ENCODE measurements around the gene SNAP25. TPM values are rescaled to one million over a fixed set of nuclear protein-coding genes. Genes with fewer than 3 reads are reported as not detected.

The SNAP25 gene
- total RNA-seq, 1 experiment from 2014 or later = 0.39 TPM

- no peaks in the 10 kb centered on the region for H3K9me2 ChIP-seq (ENCODE audit: insufficient read depth)
- ChIA-PET RAD21 (ENCODE audit: low non-redundant PET in 1 of 2, low total read pairs in 2 of 2, uncharacterized antibody in 2 of 2, unreplicated experiment in 2 of 2) (no interaction called here), CTCF (no interaction called here), POLR2A (no interaction called here)
- no TSS peak for BruUV-seq (replicated peaks)
- no peak overlapping the region for H3K4me2 ChIP-seq (ENCODE audit: low read length)
- H3K27ac ChIP-seq (ENCODE audit: low read depth, low read length) = no peak overlapping the region
- DNase-seq (ENCODE audit: low read depth, low spot score) = no peak
- H3K4me1 ChIP-seq (ENCODE audit: control insufficient read depth in 1 of 2, insufficient read depth in 2 of 2, low read length in 2 of 2) = 0 out of 4 replicates have a peak, but pooled peaks cover 0 to 5% of the 10 kb centered on the region in 2 experiments
- no peaks in the 10 kb centered on the region for H4K20me1 ChIP-seq (ENCODE audit: insufficient read depth)
- H3K27me3 ChIP-seq (ENCODE audit: insufficient read depth, low read length) = no peaks in the 10 kb centered on the region
- intact Hi-C loops (cut with micrococcal nuclease) = no loop called here
- no peak overlapping the region for H2AFZ ChIP-seq (ENCODE audit: low read depth, low read length, poor library complexity, severe bottlenecking)
- no peak for TF ChIP-seq EZH2phosphoT487 (IDR thresholded peaks at IDR 0.05; ENCODE audit: borderline replicate concordance)
- no peak for TF ChIP-seq SRF (IDR thresholded peaks at IDR 0.05; ENCODE audit: low read depth)
- TF ChIP-seq TCF7L2 (IDR thresholded peaks at IDR 0.05; ENCODE audit: borderline replicate concordance, extremely low read depth, insufficient read depth, insufficient read length) = no peak
- TF ChIP-seq, protein P1, sequence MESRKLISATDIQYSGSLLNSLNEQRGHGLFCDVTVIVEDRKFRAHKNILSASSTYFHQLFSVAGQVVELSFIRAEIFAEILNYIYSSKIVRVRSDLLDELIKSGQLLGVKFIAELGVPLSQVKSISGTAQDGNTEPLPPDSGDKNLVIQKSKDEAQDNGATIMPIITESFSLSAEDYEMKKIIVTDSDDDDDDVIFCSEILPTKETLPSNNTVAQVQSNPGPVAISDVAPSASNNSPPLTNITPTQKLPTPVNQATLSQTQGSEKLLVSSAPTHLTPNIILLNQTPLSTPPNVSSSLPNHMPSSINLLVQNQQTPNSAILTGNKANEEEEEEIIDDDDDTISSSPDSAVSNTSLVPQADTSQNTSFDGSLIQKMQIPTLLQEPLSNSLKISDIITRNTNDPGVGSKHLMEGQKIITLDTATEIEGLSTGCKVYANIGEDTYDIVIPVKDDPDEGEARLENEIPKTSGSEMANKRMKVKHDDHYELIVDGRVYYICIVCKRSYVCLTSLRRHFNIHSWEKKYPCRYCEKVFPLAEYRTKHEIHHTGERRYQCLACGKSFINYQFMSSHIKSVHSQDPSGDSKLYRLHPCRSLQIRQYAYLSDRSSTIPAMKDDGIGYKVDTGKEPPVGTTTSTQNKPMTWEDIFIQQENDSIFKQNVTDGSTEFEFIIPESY (IDR thresholded peaks at IDR 0.05; ENCODE audit: extremely low read depth, insufficient replicate concordance, low read length) = no peak
- no peak for TF ChIP-seq FOSL1 (IDR thresholded peaks at IDR 0.05; ENCODE audit: low read depth)
- TF ChIP-seq, protein P2, sequence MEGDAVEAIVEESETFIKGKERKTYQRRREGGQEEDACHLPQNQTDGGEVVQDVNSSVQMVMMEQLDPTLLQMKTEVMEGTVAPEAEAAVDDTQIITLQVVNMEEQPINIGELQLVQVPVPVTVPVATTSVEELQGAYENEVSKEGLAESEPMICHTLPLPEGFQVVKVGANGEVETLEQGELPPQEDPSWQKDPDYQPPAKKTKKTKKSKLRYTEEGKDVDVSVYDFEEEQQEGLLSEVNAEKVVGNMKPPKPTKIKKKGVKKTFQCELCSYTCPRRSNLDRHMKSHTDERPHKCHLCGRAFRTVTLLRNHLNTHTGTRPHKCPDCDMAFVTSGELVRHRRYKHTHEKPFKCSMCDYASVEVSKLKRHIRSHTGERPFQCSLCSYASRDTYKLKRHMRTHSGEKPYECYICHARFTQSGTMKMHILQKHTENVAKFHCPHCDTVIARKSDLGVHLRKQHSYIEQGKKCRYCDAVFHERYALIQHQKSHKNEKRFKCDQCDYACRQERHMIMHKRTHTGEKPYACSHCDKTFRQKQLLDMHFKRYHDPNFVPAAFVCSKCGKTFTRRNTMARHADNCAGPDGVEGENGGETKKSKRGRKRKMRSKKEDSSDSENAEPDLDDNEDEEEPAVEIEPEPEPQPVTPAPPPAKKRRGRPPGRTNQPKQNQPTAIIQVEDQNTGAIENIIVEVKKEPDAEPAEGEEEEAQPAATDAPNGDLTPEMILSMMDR (IDR thresholded peaks at IDR 0.05 in 2 of 3, conservative IDR thresholded peaks at IDR 0.05 in 1 of 3; ENCODE audit: borderline replicate concordance in 1 of 3, insufficient read depth in 1 of 3, low read depth in 2 of 3, low read length in 2 of 3) = no peak
- TF ChIP-seq POLR2AphosphoS5 (IDR thresholded peaks at IDR 0.05; ENCODE audit: low read depth, low read length) = no peak
- no peak for TF ChIP-seq CBX3 (IDR thresholded peaks at IDR 0.05; ENCODE audit: low read depth)
- no peak for TF ChIP-seq ZFX (IDR thresholded peaks at IDR 0.05)
- TF ChIP-seq JUND (IDR thresholded peaks at IDR 0.05) = no peak
- H3K36me3 ChIP-seq (ENCODE audit: control insufficient read depth in 1 of 2, insufficient read depth in 2 of 2, low read length in 2 of 2) = no peaks in the 10 kb centered on the region
- no peak overlapping the region for H3K9ac ChIP-seq (ENCODE audit: low read length)
- no peaks in the 10 kb centered on the region for H3K79me2 ChIP-seq (ENCODE audit: insufficient read depth, low read length)
- H3K4me3 ChIP-seq (replicated peaks in 1 of 2; ENCODE audit: low read depth in 1 of 2, low read length in 2 of 2) = no peak overlapping the region
- H3K9me3 ChIP-seq (ENCODE audit: control insufficient read depth in 1 of 2, insufficient read depth in 1 of 2, low read depth in 1 of 2, low read length in 2 of 2) = no peaks in the 10 kb centered on the region
- no peak for ATAC-seq
Observed at GRCh38 chr20:10177326-10177725, 41.3 kb upstream of the SNAP25 start.
